CD4-positive, CD25-positive, alpha-beta regulatory T cell (primary cell): ENCODE results near the gene OR2C1. TPM values are rescaled to one million over a fixed set of nuclear protein-coding genes. Genes with fewer than 3 reads are reported as not detected.

ENCODE experiments used
- ATAC-seq, 2 donors: fragments of 150-1000 bp; cut with Tn5 transposase; one replicate each; pipeline ENCODE4 v1.10.0; 2021; ENCODE audit warnings: low read depth in 2 of 2, moderate number of reproducible peaks in 2 of 2, moderate library complexity in 1 of 2
- DNase-seq, 3 donors: peaks; one replicate each; pipeline versions ENCODE4 v3.0.0 to v3.0.0-alpha.2; 2012 to 2022; ENCODE audit warnings: mixed read lengths in 1 of 3
- H3K27ac ChIP-seq: one replicate; pipeline ENCODE4 v1.7.0; 2013; ENCODE audit warnings: mild to moderate bottlenecking, low read length; ENCODE audit not compliant: insufficient read depth, poor library complexity, severe bottlenecking
- H3K27me3 ChIP-seq: one replicate; pipeline ENCODE4 v1.7.0; 2013; ENCODE audit warnings: low read length; ENCODE audit not compliant: control insufficient read depth, insufficient read depth
- H3K36me3 ChIP-seq: one replicate; pipeline ENCODE4 v1.7.0; 2013; ENCODE audit warnings: mild to moderate bottlenecking, low read length, moderate library complexity; ENCODE audit not compliant: control insufficient read depth, insufficient read depth
- H3K4me1 ChIP-seq: 2 replicates; pipeline ENCODE4 v1.7.0; 2013; ENCODE audit warnings: mild to moderate bottlenecking, low read length; ENCODE audit not compliant: insufficient read depth, control insufficient read depth, poor library complexity, severe bottlenecking
- H3K4me3 ChIP-seq: one replicate; pipeline ENCODE4 v1.7.0; 2013; ENCODE audit warnings: low read depth, mild to moderate bottlenecking, low read length, moderate library complexity
- H3K9me3 ChIP-seq, 2 experiments: 1 replicate in 1 of 2; 2 replicates in 1 of 2; pipeline ENCODE4 v1.7.0; 2013; ENCODE audit warnings: low read length in 2 of 2, mild to moderate bottlenecking in 1 of 2, moderate library complexity in 1 of 2; ENCODE audit not compliant: control insufficient read depth in 2 of 2
- H3K27ac Mint-ChIP-seq, 3 donors: one replicate each; pipeline ENCODE4 v1.8.0; 2020 to 2022; ENCODE audit warnings: mild to moderate bottlenecking in 3 of 3, mixed read lengths in 3 of 3, moderate library complexity in 2 of 3
- H3K27me3 Mint-ChIP-seq: one replicate; pipeline ENCODE4 v1.8.0; 2022; ENCODE audit warnings: mild to moderate bottlenecking, mixed read lengths
- H3K36me3 Mint-ChIP-seq: one replicate; pipeline ENCODE4 v1.8.0; 2020; ENCODE audit warnings: mixed read lengths
- H3K4me1 Mint-ChIP-seq, 4 donors: one replicate each; pipeline ENCODE4 v1.8.0; 2020 to 2022; ENCODE audit warnings: mixed read lengths in 4 of 4, mild to moderate bottlenecking in 1 of 4
- H3K4me3 Mint-ChIP-seq, 4 donors: one replicate each; pipeline ENCODE4 v1.8.0; 2020 to 2022; ENCODE audit warnings: mild to moderate bottlenecking in 4 of 4, mixed read lengths in 4 of 4, moderate library complexity in 3 of 4
- H3K9me3 Mint-ChIP-seq, 7 donors: one replicate each; pipeline ENCODE4 v1.8.0; 2020 to 2022; ENCODE audit warnings: mixed read lengths in 7 of 7, mild to moderate bottlenecking in 3 of 7, moderate library complexity in 2 of 7
- polyA plus RNA-seq, 4 donors: library from polyadenylated mRNA; unstranded; fragments of 300-500 nt; fragmentation: Illumina TruSeq; gene quantifications; one replicate each; pipeline ENCODE4 v1.2.3, GENCODE V29; 2021
- total RNA-seq: library from RNA; stranded (reverse); gene quantifications from one replicate; pipeline ENCODE4 v1.2.3, GENCODE V29; 2022

The OR2C1 gene
- total and polyA plus RNA-seq, 5 donors from 2014 or later = 0.20 to 0.44 (median 0.35) TPM; not detected in 1

GRCh38 chr16:3400446-3400778, 44.7 kb downstream of the OR2C1 start:
- H3K27ac ChIP-seq = peak overlapping the region; percentile 85
- ATAC-seq (no peak), DNase-seq (no peak)
- H3K4me1 Mint-ChIP-seq = peaks cover 11 to 68% (median 39%) of the 10 kb centered on the region in 4 donors
- peaks cover 24% of the 10 kb centered on the region for H3K4me1 ChIP-seq
- no peaks in the 10 kb centered on the region for H3K27me3 ChIP-seq
- H3K4me3 ChIP-seq = peak overlapping the region; percentile 92
- H3K27me3 Mint-ChIP-seq = no peaks in the 10 kb centered on the region
- peak overlapping the region; percentile 82 to 92 (median 83) for H3K27ac Mint-ChIP-seq
- H3K9me3 ChIP-seq = peaks cover 34 to 41% of the 10 kb centered on the region in 2 experiments
- H3K36me3 ChIP-seq = peaks cover 48% of the 10 kb centered on the region
- H3K9me3 Mint-ChIP-seq = peaks cover 0 to 27% (median 16%) of the 10 kb centered on the region in 7 donors
- H3K36me3 Mint-ChIP-seq = peaks cover 45% of the 10 kb centered on the region
- H3K4me3 Mint-ChIP-seq = peak overlapping the region; percentile 93 to 96 (median 94)

GRCh38 chr16:3400779-3401688, 45.3 kb downstream of the OR2C1 start, which contains the start of the genes ZNF174 and ZSCAN32:
Gene ZNF174 (plus strand): TSS chr16:3401215. CDS start chr16:3402005, 790 bp downstream.
Gene ZSCAN32 (minus strand): TSS chr16:3401004. CDS start chr16:3397557, 3,447 bp downstream.
- H3K9me3 Mint-ChIP-seq = peaks cover 0 to 28% (median 15%) of the 10 kb centered on the region in 7 donors
- peaks cover 11 to 64% (median 36%) of the 10 kb centered on the region in 4 donors for H3K4me1 Mint-ChIP-seq
- Histone ChIP-seq H3K27me3 (no peaks in the 10 kb centered on the region), H3K9me3 (peaks cover 37 to 41% of the 10 kb centered on the region in 2 experiments), H3K27ac (peak within 1 kb of the TSS; percentile 85), H3K36me3 (peaks cover 48% of the 10 kb centered on the region), H3K4me3 (peak within 1 kb of the TSS; percentile 92), H3K4me1 (peaks cover 24% of the 10 kb centered on the region)
- ATAC-seq = peak; percentile 98 to 99
- H3K4me3 Mint-ChIP-seq = peak within 1 kb of the TSS; percentile 93 to 96 (median 94)
- peak within 1 kb of the TSS; percentile 83 to 92 (median 89) for H3K27ac Mint-ChIP-seq
- peaks cover 46% of the 10 kb centered on the region for H3K36me3 Mint-ChIP-seq
- peak; percentile 98 to 100 (median 99) for DNase-seq
- no peaks in the 10 kb centered on the region for H3K27me3 Mint-ChIP-seq

- ATAC-seq (no peak), DNase-seq (no peak)
- H3K36me3 ChIP-seq = peaks cover 48% of the 10 kb centered on the region
- peaks cover 5 to 60% (median 29%) of the 10 kb centered on the region in 4 donors for H3K4me1 Mint-ChIP-seq
- peak overlapping the region; percentile 93 to 96 (median 94) for H3K4me3 Mint-ChIP-seq
- H3K4me3 ChIP-seq = peak overlapping the region; percentile 92
- peaks cover 24% of the 10 kb centered on the region for H3K4me1 ChIP-seq
- H3K27ac ChIP-seq = peak overlapping the region; percentile 85
- H3K27me3 Mint-ChIP-seq = no peaks in the 10 kb centered on the region
- H3K27ac Mint-ChIP-seq = peak overlapping the region; percentile 71 to 83 (median 82)
- peaks cover 0 to 29% (median 14%) of the 10 kb centered on the region in 7 donors for H3K9me3 Mint-ChIP-seq
- no peaks in the 10 kb centered on the region for H3K27me3 ChIP-seq
- peaks cover 46% of the 10 kb centered on the region for H3K36me3 Mint-ChIP-seq
- peaks cover 38 to 41% of the 10 kb centered on the region in 2 experiments for H3K9me3 ChIP-seq
These were observed 46.2 kb downstream of the OR2C1 start for GRCh38 chr16:3401719-3402397.

Other genes starting within 250 kb of the OR2C1 start
- not detected for gene ZNF205, start 243.3 kb upstream of the OR2C1 start, total RNA-seq
- not detected for gene ZNF205, start 243.3 kb upstream of the OR2C1 start, polyA plus RNA-seq
- 3.8 TPM for gene ZNF213, start 220.9 kb upstream of the OR2C1 start, total RNA-seq
- 1 to 10 TPM; 1.9 to 2.3 (median 2.1) TPM for gene ZNF213, start 220.9 kb upstream of the OR2C1 start, polyA plus RNA-seq
- gene OR1F1, start 167.7 kb upstream of the OR2C1 start, total RNA-seq = not detected
- gene OR1F1, start 167.7 kb upstream of the OR2C1 start, polyA plus RNA-seq = under 1 TPM in 3 of 4 donors, not detected in 1; 0.20 to 0.70 (median 0.61) TPM
- 12.8 TPM for gene ZNF200, start 120.7 kb upstream of the OR2C1 start, total RNA-seq
- gene ZNF200, start 120.7 kb upstream of the OR2C1 start, polyA plus RNA-seq = 10 to 100 TPM; 15.3 to 24.5 (median 19.5) TPM
- gene MEFV, start 99.3 kb upstream of the OR2C1 start, total RNA-seq = not detected
- gene MEFV, start 99.3 kb upstream of the OR2C1 start, polyA plus RNA-seq = not detected
- gene ZNF263, start 72.4 kb upstream of the OR2C1 start, total RNA-seq = 28.3 TPM
- 10 to 100 TPM; 39.1 to 47.1 (median 42.8) TPM for gene ZNF263, start 72.4 kb upstream of the OR2C1 start, polyA plus RNA-seq
- 3.1 TPM for gene TIGD7, start 50.5 kb upstream of the OR2C1 start, total RNA-seq
- gene TIGD7, start 50.5 kb upstream of the OR2C1 start, polyA plus RNA-seq = 1 to 10 TPM; 3.1 to 6.2 (median 4.8) TPM
- 36.4 TPM for gene ZNF75A, start 50.4 kb upstream of the OR2C1 start, total RNA-seq
- 10 to 100 TPM; 15.7 to 25.9 (median 21.7) TPM for gene ZNF75A, start 50.4 kb upstream of the OR2C1 start, polyA plus RNA-seq
- 13.2 TPM for gene ZSCAN32, start 45.1 kb downstream of the OR2C1 start, total RNA-seq
- gene ZSCAN32, start 45.1 kb downstream of the OR2C1 start, polyA plus RNA-seq = 10 to 100 TPM in 3 of 4 donors, 1 to 10 TPM in 1; 7.1 to 16.7 (median 11.7) TPM
- gene ZNF174, start 45.3 kb downstream of the OR2C1 start, total RNA-seq = 5.4 TPM
- 10 to 100 TPM; 10.5 to 18.4 (median 16.1) TPM for gene ZNF174, start 45.3 kb downstream of the OR2C1 start, polyA plus RNA-seq
- 4.7 TPM for gene ZNF597, start 87.6 kb downstream of the OR2C1 start, total RNA-seq
- gene ZNF597, start 87.6 kb downstream of the OR2C1 start, polyA plus RNA-seq = 1 to 10 TPM; 1.5 to 2.3 (median 1.9) TPM
- gene NAA60, start 87.8 kb downstream of the OR2C1 start, total RNA-seq = 48.9 TPM
- gene NAA60, start 87.8 kb downstream of the OR2C1 start, polyA plus RNA-seq = 10 to 100 TPM; 38.8 to 50.0 (median 43.8) TPM
- not detected for gene C16orf90, start 139.6 kb downstream of the OR2C1 start, total RNA-seq
- not detected for gene C16orf90, start 139.6 kb downstream of the OR2C1 start, polyA plus RNA-seq
- gene CLUAP1, start 145.1 kb downstream of the OR2C1 start, total RNA-seq = 11.3 TPM
- gene CLUAP1, start 145.1 kb downstream of the OR2C1 start, polyA plus RNA-seq = 10 to 100 TPM; 20.6 to 35.1 (median 21.3) TPM
- gene NLRC3, start 221.5 kb downstream of the OR2C1 start, total RNA-seq = 97.0 TPM
- 10 to 100 TPM; 23.2 to 28.3 (median 26.8) TPM for gene NLRC3, start 221.5 kb downstream of the OR2C1 start, polyA plus RNA-seq